HG03025 (cell line): ENCODE results near the gene PHKB.
"Not testable (repeated sequence)": the region's sequence is repeated elsewhere in the genome, so short reads cannot be mapped to it uniquely, and the experiment has no call there.

Experiments
- ATAC-seq: cut with Tn5 transposase; IDR thresholded peaks from one replicate; pipeline ENCODE4 v1.9.1; 2021; ENCODE audit warnings: mild to moderate bottlenecking, moderate library complexity; ENCODE audit not compliant: unreplicated experiment, low FRiP score

Gene PHKB

DNA sequence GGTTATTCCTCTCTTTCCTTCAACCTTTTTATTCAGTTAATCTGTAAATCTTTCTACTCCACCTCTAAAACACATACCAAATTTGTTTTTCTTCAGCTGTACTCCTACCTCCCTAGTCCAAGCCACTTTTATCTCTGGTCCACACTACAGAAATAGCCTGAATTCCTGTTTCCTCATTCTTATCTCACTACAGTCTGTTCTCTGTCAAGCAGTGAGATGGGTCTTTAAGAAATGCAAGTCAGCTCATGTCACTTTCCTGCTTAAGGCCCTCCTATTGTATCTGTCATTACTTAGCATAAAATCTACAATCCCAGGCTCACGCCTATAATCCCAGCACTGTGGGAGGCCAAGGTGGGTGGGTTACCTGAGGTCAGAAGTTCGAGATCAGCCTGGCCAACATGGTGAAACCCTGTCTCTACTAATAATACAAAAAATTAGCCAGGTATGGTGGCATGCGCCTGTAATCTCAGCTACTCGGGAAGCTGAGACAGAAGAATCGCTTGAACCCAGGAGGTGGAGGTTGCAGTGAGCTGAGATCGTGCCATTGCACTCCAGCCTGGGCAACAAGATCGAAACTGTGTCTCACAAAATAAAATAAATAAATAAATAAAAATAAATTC, 7.0 kb downstream of the PHKB start:
- not testable (repeated sequence) for ATAC-seq

DNA sequence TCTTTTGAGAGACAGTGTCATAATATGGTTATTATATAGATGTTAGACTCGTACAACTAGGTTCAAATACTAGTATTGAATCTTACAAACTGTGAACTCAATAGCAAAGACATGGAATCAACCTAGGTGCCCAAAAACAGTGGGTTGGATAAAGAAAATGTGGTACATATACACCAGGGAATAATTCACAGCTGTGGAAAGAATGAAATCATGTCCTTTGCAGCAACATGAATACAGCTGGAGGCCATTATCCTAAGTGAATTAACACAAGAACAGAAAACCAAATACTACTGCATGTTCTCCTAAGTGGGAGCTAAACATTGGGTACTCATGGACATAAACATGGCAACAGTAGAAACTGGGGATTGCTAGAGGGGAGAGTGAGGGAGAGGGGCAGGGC, 8.1 kb downstream of the PHKB start:
- ATAC-seq: no peak

DNA sequence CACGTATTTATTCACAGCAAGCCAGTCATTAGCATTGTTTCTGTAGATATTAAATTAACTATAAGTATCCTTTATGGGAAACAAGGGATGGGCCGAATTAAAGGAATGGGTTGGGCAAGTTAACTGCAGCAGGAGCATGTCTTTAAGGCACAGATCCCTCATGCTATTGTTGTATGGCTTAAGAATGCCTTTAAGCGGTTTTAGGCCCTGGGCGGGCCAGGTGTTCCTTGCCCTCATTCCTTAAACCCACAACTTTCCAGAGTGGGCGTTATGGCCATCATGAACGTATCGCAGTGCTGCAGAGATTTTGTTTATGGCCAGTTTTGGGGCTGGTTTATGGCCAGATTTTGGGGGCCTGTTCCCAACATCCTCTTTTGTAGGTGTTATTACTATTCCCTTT, 9.1 kb downstream of the PHKB start:
- ATAC-seq: no peak

DNA sequence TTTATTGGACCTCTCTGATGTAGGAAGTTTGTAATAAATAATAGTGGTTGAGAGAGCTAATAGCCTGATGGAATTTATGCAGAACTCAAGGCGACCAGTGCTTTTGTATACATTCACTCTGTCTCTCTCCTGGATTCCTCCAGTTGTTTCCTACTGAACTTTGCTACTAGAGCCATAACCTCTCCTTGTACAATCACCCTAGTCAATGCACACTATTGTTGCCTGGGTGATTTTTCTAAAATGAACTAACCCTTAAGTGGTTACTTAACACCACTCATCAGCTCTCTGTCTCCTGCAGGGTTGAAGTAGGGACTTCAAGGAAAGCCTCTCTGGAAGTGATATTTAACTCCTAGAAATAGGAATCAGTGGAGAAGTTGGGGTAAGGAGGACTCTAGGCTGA, 9.7 kb downstream of the PHKB start:
- ATAC-seq: no peak

DNA sequence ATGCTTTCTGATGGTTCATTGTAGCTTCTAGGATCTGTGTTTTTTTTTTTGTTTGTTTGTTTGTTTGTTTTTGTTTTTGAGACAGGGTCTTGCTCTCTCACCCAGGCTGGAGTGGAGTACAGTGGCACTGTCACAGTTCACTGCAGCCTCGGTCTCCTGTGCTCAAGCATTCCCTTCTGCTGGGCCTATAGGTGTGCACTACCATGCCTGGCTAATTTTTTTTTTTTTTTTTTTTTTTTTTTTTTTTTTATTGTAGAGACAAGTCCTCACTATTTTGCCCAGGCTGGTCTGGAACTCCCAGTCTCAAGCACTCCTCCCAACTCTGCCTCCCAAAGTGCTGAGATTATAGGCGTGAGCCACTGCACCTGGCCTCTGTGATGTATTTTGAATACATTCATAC, 11.9 kb downstream of the PHKB start:
- not testable (repeated sequence) for ATAC-seq

DNA sequence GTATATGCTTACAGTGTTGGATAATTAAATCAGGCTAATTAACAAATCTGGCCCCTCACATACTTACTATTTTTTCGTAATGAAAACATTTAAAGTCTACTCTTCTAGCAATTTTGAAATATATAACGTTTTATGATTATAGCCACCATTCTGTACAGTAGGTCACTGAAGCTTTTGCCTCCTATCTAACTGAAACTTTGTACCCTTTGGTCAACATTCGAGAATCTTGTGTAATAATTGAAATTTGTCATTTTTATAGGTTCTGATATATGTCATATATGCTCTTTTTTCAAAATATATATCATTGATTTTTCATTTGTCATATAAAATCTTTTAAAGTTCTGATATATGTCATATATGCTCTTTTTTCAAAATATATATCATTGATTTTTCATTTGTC, 12.7 kb downstream of the PHKB start:
- no peak for ATAC-seq

DNA sequence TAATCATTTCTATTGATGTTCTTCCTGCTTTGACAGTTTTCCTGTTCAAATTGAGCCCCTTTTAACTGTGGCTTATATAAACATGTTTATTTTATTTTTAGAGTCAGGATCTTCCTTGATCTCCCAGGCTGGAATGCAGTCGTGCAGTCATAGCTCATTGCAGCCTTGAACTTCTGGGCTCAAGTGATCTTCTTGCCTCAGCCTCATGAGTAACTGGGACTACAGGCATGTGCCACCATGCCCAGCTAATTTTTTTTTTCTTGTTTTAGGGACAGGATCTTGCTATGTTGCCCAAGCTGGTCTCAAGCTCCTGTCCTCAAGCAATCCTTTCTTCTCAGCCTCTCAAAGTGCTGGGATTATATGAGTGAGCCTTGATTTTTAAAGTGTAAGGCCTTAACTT, 14.7 kb downstream of the PHKB start:
- no peak for ATAC-seq

DNA sequence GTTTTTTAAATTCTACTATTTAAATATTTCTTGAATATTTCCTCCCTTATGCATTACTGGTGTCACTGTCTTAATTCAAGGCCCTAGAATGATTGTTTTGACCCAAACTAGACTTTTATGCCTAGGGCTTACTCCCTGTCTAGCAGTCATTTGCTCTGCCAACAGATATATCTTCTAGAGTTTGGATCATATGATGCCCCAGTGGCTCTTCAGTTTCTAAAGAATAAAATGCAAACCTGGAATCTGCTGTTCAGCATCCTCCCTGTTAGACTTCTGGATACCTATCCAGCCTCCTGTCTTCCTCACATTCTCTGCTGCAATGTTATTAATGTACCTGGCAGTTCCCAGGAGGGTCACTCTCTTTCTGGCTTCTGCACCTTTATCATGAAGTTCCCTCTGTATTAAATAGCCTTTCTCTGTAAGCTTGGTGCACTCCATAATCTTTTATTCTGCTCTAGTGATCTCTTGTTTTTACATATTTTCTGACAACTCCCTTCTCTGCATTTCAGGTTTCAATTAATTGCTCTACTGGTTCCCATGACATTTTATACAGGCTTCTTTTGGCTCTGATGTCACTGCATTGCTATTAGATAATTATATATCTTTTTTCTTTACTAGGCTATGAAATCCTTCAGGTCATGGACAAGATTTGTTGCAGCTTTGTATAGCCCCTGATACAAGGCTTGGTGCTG, 15.7 kb downstream of the PHKB start:
- no peak for ATAC-seq

DNA sequence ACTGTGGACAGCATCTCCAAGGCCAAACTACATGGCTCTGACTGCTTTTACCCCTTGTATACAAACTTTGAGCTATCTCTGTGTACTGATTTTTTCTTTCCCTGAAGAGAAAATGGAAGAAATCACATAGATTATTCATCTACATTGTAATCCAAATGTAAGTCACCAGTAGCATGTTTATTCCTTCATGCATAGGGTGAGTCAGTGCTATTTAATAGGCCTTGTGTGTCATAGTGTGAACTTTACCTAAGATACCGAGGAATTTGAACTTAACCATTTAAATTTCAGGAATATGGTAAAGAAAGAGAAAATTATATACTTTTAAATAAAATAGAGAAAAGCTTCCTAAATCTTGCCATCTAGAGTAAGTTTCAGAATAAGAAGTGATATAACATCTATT, 16.5 kb downstream of the PHKB start:
- ATAC-seq: no peak

DNA sequence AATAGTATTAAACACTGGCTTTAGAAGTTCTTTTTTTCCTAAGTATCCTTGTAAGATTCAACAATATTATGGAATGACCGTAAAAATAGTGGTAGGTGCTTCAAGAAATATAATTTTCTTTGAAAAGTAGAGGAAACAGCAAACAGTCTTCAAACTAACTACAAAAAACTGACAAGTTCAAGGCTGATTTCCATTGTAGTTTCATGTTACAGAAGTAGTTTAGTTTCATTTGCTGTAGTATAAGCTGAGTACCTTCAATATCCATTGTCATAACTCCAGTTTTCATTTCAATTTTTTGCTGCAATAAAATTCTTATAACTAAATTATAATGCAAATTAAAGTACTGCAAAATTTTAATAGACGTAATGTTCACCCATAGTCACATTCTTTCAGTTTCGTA, 19.3 kb downstream of the PHKB start:
- no peak for ATAC-seq

DNA sequence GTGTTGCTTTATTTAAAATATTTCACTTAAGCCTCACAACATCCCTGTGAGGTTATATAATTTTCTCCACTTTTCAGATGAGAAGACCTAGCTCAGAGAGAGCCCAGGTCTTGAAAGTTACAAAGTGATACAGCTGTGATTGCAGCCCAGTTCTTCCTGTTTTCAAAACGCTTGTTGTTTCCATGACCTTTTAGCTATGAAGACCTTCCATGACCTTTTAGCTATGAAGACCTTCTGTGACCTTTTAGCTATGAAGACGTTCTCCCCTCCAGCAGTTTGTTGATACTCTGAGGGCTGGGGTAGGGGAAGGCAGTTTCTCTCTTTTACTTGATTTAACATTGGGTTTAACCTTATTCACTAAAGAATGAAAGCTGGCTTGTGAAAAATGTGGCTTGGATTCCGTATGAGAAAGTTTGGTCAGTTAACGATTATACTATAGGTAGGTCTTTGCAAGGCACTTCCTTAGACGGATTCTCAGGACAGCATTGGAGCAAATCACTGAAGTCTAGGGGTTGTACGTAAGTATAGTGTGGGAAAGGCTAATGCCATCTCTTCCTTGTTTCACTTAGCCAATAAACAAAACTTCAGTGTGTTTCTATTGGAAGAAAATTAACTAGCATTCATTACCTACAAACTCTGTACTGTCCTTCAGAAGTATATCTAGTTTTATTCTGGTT, 20.7 kb downstream of the PHKB start:
- no peak for ATAC-seq

DNA sequence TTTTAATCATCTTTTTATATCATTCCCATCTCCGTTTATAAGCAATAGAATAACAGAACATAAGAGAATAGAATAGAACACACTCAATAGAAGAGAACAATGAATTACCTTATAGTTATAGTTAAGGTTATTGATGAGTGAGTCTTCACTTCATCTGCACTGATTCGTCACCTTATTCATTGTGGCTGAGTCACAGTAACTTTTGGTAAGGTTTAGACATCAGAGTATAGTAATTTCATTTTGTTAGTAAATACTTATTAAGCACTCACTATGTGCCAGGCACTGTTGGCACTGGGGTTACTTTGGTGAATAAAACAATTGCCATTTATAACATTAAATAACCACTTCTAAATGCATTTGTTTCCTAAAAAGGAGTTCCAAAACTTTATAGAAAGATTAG, 22.5 kb downstream of the PHKB start:
- ATAC-seq: no peak

DNA sequence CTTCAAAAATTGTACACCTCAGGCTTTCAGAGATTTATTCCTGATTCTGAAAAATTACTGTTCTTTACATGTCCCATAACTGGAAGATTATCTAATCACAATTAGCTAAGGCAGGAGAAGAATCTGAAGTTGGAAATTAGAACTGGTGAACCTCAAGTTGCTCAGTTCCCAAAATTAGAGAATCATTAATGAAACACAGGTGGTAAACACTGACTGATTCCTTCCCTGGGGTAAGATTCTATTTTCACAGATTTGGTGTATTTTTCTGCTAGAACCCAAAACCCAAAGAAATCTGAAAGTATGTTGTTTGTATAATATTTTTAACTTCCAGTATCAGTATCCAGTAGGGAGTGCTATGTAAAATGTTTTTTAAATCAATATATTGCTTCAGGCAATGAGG, 25.7 kb downstream of the PHKB start:
- ATAC-seq: no peak

DNA sequence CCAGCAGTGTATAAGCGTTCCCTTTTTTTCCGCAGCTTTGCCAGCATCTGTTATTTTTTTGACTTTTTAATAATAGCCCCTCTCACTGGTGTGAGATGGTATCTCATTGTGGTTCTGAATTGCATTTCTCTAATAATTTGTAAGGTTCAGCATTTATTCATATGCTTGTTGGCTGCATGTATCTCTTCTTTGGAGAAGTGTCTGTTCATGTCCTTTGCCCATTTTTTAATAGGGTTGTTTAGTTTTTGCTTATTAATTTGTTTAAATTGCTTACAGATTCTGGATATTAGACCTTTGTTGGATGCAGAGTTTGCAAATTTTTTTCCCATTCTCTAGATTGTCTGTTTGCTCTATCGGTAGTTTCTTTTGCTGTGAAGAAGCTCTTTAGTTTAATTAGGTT, 26.9 kb downstream of the PHKB start:
- ATAC-seq: no peak

DNA sequence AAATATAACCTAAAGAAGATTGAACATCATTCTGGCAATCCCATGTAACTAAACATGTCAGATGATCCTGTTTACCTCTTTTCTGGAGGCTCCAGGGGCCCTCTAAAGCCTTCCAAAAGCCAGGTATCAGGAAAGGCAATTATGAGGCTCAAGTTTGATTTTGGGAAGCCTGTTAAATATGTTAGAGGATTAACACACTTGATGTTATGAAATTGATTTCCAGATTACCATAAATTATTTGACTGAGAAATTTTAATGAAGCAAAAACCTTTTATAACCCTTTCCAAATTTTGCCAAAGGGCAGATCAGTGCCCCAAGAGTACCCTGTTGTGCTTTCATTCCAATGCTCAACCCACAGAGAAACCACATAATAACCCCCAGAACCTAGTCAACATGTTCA, 29.3 kb downstream of the PHKB start:
- no peak for ATAC-seq

DNA sequence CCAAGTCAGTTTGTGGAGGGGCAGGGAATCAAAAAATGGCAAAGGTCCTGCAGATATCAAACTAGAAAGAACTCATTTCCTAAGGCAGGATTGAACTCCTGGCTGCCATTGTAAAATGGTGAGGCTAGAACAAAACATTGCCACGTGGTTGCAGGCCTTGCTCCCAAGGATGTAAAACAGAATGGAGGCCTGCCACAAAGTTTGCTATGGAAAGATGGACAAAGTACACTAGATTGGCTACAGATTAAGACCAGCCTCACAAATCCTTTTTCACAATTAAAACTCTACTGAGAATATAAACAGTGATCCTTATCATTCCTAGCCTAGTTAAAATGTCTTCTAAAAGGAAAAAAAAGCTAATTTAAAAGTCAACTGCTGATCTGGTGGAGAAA, 30.9 kb downstream of the PHKB start:
- no peak for ATAC-seq

DNA sequence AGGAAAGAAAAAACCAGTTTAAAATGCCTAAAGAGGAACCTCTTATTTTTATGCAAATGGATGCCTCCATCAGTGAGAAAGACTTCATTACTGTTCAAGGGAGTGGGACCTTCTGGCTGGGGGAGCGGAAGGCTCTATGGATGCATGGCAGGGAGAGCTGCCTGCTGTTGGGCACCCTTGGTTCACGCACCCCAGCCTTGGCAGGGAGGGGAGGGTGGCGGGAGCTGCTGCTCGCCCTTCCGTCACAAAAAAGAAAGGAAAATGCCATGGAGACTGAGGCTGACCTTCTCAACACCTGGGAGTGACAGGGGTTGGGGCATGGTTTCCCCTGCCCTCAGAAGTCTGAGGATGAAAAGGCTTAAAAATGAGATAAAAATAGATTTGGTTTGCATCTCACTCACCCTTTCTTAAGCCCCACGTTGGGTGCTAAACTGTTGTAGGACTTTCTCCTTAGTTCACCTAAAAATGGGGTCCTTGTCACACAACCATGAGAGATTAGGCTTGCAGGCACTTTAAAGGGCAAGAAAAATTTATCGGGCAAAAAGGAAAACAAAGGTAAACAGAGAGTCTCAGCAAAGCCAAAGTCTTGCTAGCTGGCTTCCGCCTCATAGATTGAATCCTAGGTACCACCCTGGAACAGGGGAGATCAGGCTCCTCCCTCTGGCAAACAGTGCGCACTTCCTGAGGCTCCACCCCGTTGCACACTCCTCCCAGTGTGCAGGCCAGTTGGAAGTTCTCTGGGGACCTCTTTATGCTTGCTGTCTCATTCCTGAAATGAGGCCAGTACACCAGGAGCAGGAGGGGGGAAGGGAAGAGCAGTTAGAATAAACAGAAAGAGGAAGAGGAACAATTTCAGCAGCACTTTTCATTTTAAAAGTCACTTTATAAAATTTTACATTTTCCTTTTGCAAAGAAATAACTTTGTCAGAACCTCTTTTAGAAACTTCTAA, 31.6 kb downstream of the PHKB start:
- no peak for ATAC-seq

DNA sequence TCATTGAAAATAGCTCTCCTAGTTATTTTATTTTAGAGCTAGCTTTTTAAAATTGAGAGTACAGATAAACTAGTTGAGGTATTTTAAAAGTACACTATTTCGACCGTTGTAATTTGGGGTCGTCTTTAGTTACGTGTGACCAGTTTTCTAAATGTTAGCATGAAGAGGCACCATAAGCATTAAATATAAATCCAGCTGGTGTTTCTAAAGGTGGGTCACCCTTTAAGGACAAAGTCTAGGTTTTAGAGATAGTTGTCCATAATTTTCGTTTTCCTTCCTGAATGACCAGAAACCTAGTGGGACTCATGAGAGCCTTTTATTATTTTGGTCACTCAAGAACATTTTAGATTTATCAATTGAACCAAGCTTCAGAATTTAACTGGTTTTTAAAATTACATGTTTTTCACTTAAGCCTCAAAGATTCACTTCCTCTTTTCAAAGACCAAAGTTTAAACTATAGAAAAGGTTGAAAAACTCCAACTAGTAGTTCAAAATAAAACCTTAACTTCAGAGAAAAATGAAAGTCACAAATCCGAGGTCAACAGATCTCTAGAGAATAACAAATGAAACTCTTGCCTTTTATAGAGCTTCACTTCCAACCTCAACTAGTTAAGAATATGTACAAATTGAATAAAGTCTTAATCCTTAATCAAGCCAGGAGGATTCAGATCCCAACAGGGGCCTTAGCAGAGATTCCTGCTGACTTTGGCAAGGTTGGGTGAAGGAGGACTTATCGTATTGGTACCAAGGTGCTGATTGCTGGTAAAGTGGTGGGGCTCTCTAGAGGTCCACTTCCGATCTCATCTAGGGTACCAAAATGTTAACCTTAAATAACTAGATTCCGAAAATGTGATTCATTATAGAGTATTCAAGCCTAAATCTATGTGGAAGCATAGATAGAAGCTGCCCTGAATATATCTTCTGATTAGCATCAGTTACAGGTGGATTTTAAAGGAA, 32.5 kb downstream of the PHKB start:
- no peak for ATAC-seq

DNA sequence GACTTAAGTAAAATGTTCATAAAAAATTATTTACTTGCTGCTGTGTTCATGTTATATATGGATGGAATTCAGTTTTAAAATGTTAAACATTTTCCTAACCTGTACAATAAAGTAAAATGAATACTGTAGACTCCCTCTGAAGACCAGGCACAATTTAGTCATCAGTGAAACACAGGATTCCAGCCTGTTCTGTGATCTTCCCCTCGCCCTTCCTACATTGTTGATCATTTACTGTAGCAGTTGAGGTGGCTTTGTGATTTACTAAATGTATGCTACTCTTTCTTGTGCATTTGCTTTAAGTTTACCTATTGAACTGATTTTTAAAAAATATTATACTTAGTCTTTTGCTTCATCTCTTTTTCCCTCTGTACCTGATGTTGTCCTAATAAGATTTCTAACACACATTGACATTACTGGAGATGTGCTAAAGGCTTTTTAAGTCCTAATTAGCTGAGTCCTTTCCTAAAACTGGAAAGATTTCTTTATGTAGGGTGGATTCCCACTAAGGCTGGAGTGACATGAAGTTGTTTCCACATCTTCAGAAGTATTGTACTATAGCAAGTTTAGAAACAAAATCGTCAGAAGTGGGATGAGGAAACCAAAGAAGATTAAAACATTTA, 38.1 kb downstream of the PHKB start:
- no peak for ATAC-seq
